Measurements from ENCODE around the gene SIAH1.
"Not testable (repeated sequence)": the region's sequence is repeated elsewhere in the genome, so short reads cannot be mapped to it uniquely, and the experiment has no call there.

Gene SIAH1

DNA sequence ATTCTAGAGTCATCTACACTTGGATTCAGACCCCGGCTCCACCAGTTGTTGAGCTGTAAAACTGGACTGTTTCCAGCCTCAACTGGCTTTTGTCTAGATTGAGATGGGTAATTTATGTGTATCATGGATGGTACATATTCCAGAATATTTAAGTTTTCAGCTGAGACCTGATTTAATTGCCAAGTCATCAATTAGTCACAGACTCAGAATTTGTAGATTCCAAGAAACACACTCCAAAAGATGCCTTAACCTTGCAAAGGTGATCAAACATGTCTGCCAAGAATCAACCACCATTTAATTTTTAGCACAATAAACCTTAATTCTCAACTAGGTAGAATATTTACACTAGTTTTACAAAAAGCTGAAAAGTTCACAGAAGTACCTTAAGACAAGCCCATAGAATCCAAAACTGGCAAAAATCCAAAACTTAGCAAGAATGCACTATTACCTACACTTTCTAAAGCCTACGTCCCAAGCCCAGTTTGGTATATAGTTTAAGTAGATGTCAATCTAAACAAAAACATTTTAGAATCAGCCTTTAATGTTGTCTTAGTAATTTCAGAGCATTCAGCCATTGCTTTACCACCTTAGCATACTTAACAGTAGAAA, 17.7 kb downstream of the SIAH1 start:
- no peak for DNase-seq (ENCODE audit: insufficient read length, low spot score)
- FAIRE-seq, result no peak

DNA sequence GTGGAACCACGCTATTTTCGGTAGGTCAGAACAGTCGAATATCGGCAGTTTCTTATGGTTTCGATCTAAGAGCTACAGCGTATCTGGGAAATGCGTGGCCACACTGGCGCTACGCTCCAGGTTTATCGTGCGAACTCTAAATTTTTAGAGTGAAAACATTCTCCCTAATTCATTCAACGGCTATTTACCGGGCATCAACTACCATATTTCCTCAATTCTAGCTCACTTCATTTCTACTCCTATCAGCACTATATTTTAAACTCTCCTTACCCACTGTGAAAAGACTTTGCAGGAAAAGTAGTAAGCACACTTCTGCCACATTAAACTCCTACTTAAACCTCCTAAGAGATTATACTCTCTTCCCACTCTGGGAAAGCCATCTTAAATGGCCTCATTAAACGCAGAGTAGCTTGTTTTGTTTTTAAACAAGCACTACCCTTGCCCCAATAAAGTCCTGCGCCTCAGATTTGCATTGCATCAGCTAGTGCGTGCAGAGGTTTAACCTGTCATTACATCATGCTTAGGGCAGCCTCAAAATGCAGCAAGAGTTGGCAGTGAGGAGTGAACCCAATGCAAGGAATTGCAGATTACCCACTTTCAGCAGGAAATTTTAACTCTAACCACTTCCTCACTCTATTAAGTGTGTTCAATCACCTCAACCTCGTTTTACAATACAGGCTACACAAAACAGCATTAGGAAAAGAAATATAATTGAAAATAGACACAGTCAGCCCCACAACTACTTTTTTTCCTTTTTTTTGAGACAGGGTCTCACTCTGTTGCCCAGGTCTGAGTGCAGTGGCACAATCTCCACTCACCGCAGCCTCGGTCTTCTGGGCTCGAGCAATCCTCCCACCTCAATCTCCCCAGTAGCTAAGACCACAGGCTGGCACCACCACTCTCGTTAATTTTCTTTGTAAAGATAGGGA, 18.8 kb downstream of the SIAH1 start:
- no peak for FAIRE-seq
- DNase-seq (ENCODE audit: insufficient read length, low spot score), result peak; percentile 49

GRCh38 chr16:48365601-48366164, 19.5 kb downstream of the SIAH1 start:
- FAIRE-seq (peak; percentile 9), DNase-seq (ENCODE audit: insufficient read length, low spot score) (peak; percentile 73)

GRCh38 chr16:48365025-48365600, 20.1 kb downstream of the SIAH1 start:
- no peak for DNase-seq (ENCODE audit: insufficient read length, low spot score)
- no peak for FAIRE-seq

DNA sequence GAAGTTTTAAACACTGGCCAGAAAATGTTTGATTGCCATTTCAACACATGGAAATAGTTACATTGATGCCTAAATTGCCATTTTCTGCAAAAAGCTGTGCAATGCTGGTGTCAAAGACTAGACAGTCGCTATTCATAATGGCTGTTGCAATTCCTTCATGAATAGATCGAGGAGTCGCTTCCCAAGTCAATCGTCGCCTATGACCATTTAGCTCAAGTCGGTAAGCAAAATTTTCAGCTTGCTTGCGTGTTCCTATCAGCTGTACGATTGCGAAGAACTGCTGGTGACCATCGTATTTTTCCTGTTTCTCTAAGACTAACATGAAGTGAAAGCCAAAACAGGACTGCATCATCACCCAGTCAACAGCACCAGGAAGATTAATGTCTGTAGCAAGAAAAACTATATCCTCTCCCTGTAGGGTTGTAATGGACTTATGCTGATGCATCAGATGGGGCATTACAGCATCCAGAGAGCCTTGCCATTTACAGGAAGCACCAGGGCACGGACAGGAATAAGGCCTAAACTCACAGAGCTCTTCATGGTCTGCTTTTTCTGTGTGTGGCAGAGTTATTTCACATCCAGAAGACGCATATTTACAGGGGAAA, 23.6 kb downstream of the SIAH1 start:
- DNase-seq (ENCODE audit: insufficient read length, low spot score), result no peak
- no peak for FAIRE-seq

DNA sequence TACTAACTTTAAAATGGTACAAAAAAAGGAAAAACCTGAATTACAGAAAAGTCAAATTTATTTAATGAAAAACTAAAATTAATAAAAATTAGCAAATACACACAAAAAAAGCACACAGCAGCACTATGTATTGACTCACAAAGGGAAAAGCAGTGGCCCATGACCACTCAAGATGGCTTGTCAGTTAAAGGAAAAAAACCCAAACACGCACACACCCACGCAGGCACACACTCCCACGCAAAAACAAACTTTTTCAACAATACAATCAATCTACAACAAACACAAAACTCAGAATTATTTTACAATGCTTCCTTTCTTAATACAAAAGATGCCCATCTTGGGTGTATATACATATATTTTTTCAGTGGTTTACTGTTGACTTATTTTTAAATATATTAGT, 24.2 kb downstream of the SIAH1 start:
- DNase-seq (ENCODE audit: insufficient read length, low spot score), result no peak
- FAIRE-seq, result no peak

GRCh38 chr16:48359983-48360382, 25.2 kb downstream of the SIAH1 start:
- FAIRE-seq (no peak), DNase-seq (ENCODE audit: insufficient read length, low spot score) (no peak)

GRCh38 chr16:48358419-48358818, 26.8 kb downstream of the SIAH1 start:
- DNase-seq (ENCODE audit: insufficient read length, low spot score), result no peak
- FAIRE-seq, result no peak

DNA sequence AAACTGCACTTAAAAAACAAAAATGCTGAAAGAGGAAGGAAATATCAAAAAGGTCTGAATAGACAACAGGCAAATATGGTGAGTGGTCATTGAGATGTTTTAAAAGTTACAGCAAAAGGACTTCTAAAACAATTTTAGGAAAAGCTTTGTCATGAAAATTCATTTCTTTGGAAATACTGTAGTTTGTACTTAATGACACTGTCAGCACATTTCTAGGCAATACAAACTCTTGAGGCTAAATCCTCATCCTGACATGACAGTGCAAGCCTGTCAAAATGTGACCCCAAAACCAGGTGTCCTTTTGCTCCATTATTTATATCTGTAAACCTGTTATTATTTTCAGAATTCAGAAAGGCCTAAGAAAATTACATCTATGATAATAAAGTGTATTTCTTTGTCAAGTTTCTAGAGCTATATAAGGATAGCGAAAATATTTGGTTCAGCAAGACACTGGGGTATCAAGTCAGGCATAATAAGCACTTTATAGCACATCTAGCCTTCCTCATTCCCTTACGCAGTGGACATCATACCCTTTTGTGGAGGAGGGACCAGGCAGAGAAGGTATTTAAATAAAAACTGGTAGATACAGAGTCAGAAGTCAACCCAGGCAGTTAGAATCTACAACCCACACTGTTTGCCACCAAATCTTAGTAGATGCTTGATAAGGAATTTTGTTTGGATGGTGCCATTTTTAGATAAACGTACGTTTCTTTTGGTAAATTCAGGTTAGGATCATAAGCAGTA, 28.4 kb downstream of the SIAH1 start:
- DNase-seq (ENCODE audit: insufficient read length, low spot score), result no peak
- FAIRE-seq, result no peak

- no peak for FAIRE-seq
- DNase-seq (ENCODE audit: insufficient read length, low spot score), result no peak
Measured at GRCh38 chr16:48354877-48355855, 30.0 kb downstream of the SIAH1 start.

DNA sequence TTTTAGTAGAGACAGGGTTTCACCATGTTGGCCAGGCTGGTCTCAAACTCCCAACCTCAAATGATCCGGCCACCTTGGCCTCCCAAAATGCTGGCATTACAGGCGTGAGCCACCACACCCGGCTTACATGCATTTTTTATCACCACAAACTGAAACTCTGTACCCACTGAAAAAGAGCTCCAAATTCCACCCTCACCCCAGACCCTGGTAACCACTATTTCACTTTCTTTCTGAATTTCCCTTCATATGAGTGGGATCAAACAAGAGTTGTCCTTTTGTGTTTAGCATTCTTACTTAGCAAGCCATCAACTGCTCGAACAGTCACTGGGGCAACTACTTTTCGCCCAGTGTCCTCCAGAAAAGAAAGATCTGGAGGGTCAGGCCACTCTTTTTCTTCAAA, 30.8 kb downstream of the SIAH1 start:
- FAIRE-seq, result not testable (repeated sequence)

DNA sequence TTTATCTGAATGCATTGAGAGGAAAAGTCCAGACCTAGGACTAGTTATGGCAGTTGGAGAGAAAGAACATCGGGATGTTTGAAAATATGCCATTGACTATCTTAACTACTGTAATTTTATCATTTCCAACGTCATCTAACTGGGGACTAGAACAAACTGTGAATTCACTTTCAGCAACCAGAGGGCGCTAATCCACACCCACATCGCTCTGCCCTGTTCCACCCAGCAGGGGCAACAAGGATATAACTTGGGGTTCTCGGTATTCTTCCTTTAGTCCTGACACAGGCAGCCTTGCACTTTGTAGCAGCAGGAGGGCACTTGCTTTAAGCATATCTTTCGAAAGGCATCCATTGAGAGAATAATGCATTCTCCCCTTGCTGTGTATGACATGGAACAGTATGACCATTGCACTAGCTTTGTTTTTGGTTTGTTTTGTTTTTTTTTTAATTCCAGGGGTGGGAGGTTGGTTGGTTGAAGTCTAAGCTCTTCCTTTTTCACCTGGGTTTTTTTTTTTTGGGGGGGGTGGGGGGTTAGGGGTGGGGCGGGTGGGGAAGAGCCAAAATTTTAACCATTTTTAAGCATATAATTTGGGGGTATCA, 31.5 kb downstream of the SIAH1 start:
- peak; percentile 74 for FAIRE-seq
- peak; percentile 71 for DNase-seq (ENCODE audit: insufficient read length, low spot score)

More for the DNA sequence above, 30.8 kb downstream of the SIAH1 start:
- not testable (repeated sequence) for DNase-seq (ENCODE audit: insufficient read length, low spot score)

DNA sequence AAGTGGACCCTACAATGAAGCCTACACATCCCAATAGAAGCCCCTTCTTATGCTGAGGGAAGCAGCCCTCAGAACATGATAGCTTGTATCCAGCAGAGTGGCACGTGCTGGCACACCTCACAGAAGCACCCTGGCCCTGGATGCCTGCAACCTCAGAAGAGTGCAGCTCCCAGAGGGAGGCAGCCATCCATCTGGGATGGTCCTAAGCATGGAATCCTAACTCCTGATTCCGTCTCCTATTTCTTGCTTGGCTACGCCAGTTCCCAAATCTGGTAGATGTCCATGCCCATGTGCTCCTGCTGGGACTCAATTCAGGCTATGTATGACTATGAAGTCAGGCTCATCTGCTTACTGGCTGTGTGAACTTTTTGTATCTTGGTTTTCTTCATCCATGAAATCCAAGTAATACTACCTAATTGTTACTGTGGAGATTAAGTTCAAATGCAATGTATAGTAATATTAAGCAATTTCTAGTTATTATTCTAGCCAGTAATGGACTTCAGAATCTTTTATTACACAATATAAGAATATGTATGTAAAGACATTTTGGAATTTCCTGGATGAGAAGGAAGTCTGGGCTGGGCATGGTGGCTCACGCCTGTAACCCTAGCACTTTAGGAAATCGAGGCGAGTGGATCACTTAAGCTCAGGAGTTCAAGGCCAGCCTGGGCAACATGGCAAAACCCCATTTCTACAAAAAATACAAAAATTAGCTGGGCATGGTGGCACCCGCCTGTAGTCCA, 32.4 kb downstream of the SIAH1 start:
- no peak for DNase-seq (ENCODE audit: insufficient read length, low spot score)
- no peak for FAIRE-seq

DNA sequence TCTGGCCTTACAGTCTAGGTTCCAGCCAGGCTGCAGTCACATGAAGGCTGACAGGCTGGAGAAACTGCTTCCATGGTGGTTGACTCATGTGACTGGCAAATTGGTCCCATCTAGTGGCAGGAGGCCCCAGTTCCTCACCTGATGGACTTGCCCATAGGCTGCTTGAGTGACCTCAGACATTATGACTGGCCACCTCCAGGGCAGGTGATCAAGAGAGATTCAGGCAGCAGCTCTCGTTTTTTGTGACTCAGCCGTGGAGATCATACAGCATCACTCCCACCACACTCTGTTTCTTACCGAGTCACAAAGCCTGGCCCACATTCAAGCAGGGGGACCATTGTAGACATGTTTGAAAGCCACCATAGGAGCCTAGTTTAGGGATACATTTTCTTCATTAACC, 34.5 kb downstream of the SIAH1 start:
- FAIRE-seq (no peak), DNase-seq (ENCODE audit: insufficient read length, low spot score) (no peak)

DNA sequence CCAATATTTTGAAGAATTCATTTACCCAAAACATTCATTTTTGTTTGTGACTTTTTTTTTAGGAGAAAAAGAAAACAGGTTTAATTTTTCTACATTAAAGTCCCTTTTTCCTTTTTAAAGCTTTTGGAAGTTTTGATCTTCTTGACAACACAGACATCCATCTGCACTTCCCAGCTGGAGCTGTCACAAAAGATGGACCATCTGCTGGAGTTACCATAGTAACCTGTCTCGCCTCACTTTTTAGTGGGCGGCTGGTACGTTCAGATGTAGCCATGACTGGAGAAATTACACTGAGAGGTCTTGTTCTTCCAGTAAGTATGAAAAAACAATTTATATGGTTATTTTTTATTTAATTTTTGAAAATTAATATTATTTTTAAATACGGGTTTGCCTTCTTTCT, 37.2 kb downstream of the SIAH1 start:
- FAIRE-seq (no peak), DNase-seq (ENCODE audit: insufficient read length, low spot score) (no peak)

DNA sequence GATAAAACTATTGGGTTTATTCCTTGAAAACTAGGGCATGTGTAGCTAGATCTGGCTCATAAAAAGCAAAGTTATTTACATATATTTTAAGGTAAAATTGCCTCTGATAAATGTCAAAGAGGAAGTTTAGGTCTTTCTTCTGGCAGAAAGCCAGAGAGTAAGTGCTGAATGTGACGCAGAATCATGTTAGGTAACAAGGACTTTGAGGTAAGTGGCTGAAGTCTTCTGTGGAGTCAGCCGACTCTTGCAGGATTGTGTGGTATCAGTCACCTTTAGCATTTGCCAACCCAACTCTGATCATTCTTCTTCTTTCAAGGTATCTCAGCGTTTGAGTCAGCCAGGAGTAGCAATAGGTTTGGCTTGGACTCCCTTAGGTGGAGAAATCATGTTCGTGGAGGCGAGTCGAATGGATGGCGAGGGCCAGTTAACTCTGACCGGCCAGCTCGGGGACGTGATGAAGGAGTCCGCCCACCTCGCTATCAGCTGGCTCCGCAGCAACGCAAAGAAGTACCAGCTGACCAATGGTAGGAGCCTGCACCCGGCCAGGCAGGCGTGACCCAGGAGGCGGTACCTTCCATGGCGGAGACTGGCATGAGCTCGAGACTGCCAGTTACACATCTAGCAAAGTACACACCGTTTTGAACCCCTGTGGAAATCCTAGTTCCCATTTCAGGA, 37.9 kb downstream of the SIAH1 start:
- DNase-seq (ENCODE audit: insufficient read length, low spot score) (no peak), FAIRE-seq (no peak)

DNA sequence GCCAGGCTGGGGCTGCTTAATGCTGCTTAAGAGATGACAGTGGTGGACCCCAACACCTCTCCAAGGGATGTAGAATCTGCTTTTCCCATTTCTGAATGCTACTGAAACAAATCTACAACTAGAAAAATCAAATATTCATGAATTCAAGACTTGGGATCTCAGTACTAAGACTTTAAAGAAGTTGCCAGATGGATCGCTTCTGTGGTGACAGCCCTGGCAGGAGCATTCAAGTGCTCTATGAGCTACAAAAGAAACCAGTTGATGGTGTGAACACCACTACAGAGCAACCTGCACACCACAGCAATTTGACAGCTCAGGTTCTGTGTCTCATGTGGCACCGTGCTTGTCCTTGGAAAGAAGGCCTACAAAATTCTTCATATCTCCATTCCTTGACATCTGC, 42.6 kb downstream of the SIAH1 start:
- FAIRE-seq (no peak), DNase-seq (ENCODE audit: insufficient read length, low spot score) (no peak)

GRCh38 chr16:48340054-48340453, 45.2 kb downstream of the SIAH1 start:
- FAIRE-seq, result no peak
- no peak for DNase-seq (ENCODE audit: insufficient read length, low spot score)

Measured in HTR-8/SVneo (cell line).